OCI-LY7 (cell line): ENCODE data around the gene PUDP.

Experiments
- CTCF ChIP-seq: fragments of 200-600 bp; sonication (generic); conservative IDR thresholded peaks from 2 replicates; pipeline ENCODE4 v1.5.1; 2014; ENCODE audit warnings: mild to moderate bottlenecking, antibody characterized with exemption, low read length, moderate library complexity, mixed read lengths
- EZH2phosphoT487 ChIP-seq: fragments of 200-600 bp; sonication (generic); IDR thresholded peaks from 2 replicates; pipeline ENCODE4 v1.6.1; 2018; ENCODE audit warnings: low read depth, borderline replicate concordance, mild to moderate bottlenecking, mixed run types, antibody characterized with exemption, low read length, moderate library complexity, mixed read lengths

GRCh38 chrX:7179446-7179845 lies 31.5 kb upstream of the PUDP start:
- TF ChIP-seq CTCF = no peak
- TF ChIP-seq EZH2phosphoT487 = no peak
